GM19193 (cell line): Measurements from ENCODE around the gene SCN1B.

Experiments used
- POLR2A ChIP-seq: IDR thresholded peaks from 4 replicates; pipeline ENCODE4 v1.6.1; 2011; ENCODE audit not compliant: insufficient read depth, insufficient read length; ENCODE audit errors: extremely low read depth

SCN1B gene

GRCh38 chr19:34999498-35000337, 30.6 kb upstream of the SCN1B start, which contains the start of gene GRAMD1A:
TSS of gene GRAMD1A (plus strand) at chr19:35000323. CDS start at chr19:35000479, 156 bp downstream.
- TF ChIP-seq POLR2A = peak; percentile 72

- TF ChIP-seq POLR2A = peak; percentile 4
These were observed 30.0 kb upstream of the SCN1B start for GRCh38 chr19:35000338-35000646.

- peak; percentile 37 for TF ChIP-seq POLR2A
These were observed 29.4 kb upstream of the SCN1B start for GRCh38 chr19:35000647-35001501.

GRCh38 chr19:35002037-35002535, 28.2 kb upstream of the SCN1B start:
- TF ChIP-seq POLR2A = no peak

- TF ChIP-seq POLR2A = no peak
These were observed 25.6 kb upstream of the SCN1B start for GRCh38 chr19:35004517-35005255.

- TF ChIP-seq POLR2A = no peak
These were observed 24.9 kb upstream of the SCN1B start for GRCh38 chr19:35005256-35005977.

- TF ChIP-seq POLR2A = no peak
These were observed 23.8 kb upstream of the SCN1B start for GRCh38 chr19:35006342-35006998.

GRCh38 chr19:35006999-35007365, 23.3 kb upstream of the SCN1B start:
- no peak for TF ChIP-seq POLR2A

- no peak for TF ChIP-seq POLR2A
These were observed 21.4 kb upstream of the SCN1B start for GRCh38 chr19:35008891-35009341.

GRCh38 chr19:35009424-35010415, 20.6 kb upstream of the SCN1B start:
- no peak for TF ChIP-seq POLR2A

- TF ChIP-seq POLR2A = no peak
These were observed 19.1 kb upstream of the SCN1B start for GRCh38 chr19:35011091-35011689.
